ENCODE data around the gene TEAD1. TPM values are rescaled to one million over a fixed set of nuclear protein-coding genes. Genes with fewer than 3 reads are reported as not detected.
A peak's percentile ranks its signal among the peaks of the same experiment; 100 is the strongest.

The TEAD1 gene
- total RNA-seq, 2 donors from 2014 or later: 76.4 to 94.4 TPM

DNA sequence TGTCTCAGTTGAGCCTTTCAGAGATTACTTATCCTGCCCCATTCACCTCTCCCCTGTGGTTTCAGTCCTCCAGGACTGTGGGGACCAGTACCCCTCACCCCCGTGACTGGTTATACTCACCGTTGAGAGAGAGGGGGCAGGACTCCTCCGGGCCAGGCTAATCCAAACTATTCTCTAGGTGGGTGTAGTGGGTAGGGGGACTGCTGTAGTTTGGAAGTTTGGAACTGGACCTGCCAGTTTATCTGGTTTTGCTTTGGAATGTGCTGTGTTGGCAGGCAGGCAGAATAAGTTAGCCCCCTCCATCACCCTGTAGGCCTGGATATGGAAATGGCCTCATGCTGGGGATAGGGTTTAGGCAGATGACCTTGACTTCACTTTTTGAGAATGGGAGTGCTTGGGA lies 13.5 kb downstream of the TEAD1 start:
- TF ChIP-seq, protein P1, sequence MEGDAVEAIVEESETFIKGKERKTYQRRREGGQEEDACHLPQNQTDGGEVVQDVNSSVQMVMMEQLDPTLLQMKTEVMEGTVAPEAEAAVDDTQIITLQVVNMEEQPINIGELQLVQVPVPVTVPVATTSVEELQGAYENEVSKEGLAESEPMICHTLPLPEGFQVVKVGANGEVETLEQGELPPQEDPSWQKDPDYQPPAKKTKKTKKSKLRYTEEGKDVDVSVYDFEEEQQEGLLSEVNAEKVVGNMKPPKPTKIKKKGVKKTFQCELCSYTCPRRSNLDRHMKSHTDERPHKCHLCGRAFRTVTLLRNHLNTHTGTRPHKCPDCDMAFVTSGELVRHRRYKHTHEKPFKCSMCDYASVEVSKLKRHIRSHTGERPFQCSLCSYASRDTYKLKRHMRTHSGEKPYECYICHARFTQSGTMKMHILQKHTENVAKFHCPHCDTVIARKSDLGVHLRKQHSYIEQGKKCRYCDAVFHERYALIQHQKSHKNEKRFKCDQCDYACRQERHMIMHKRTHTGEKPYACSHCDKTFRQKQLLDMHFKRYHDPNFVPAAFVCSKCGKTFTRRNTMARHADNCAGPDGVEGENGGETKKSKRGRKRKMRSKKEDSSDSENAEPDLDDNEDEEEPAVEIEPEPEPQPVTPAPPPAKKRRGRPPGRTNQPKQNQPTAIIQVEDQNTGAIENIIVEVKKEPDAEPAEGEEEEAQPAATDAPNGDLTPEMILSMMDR (conservative IDR thresholded peaks at IDR 0.05): peak; percentile 19
- no peaks in the 10 kb centered on the region for H3K27me3 ChIP-seq (ENCODE audit: control insufficient read depth, insufficient read depth, low read length, poor library complexity, severe bottlenecking)
- no peaks in the 10 kb centered on the region for H3K9me3 ChIP-seq (ENCODE audit: control insufficient read depth, low read length)
- Mint-ChIP-seq H3K9me3 (no peaks in the 10 kb centered on the region), H3K27ac (no peak overlapping the region), H3K4me1 (peaks cover 74% of the 10 kb centered on the region), H3K4me3 (no peak overlapping the region), H3K36me3 (ENCODE audit: low read depth) (peaks cover 7% of the 10 kb centered on the region), H3K27me3 (ENCODE audit: insufficient read depth) (no peaks in the 10 kb centered on the region)
- WGBS, 2 experiments (ENCODE audit: insufficient coverage in 1 of 2, insufficient read length in 1 of 2): 43 to 58% methylated on average over 2 to 3 of the region's 3 CpGs
- H3K4me1 ChIP-seq (ENCODE audit: control insufficient read depth, insufficient read depth, low read length): peaks cover 18% of the 10 kb centered on the region
- peak; percentile 88 for DNase-seq
- peaks cover under 1% of the 10 kb centered on the region for H3K36me3 ChIP-seq (ENCODE audit: control insufficient read depth, insufficient read depth, low read length)
- H3K27ac ChIP-seq (ENCODE audit: low read depth, low read length): no peak overlapping the region
- H3K4me3 ChIP-seq (ENCODE audit: low read length): no peak overlapping the region
- H3K9ac ChIP-seq (ENCODE audit: extremely low read depth, low read length, poor library complexity, severe bottlenecking): no peak overlapping the region

GRCh38 chr11:12689029-12689755 lies 15.0 kb downstream of the TEAD1 start:
- Mint-ChIP-seq H3K9me3 (no peaks in the 10 kb centered on the region), H3K27ac (no peak overlapping the region), H3K4me1 (peaks cover 76% of the 10 kb centered on the region), H3K36me3 (ENCODE audit: low read depth) (peaks cover 3% of the 10 kb centered on the region), H3K27me3 (ENCODE audit: insufficient read depth) (no peaks in the 10 kb centered on the region), H3K4me3 (no peak overlapping the region)
- 96 to 100% methylated on average over 2 to 3 of the region's 3 CpGs for whole genome bisulfite sequencing, 2 experiments (ENCODE audit: insufficient coverage in 1 of 2, insufficient read length in 1 of 2)
- DNase-seq: no peak
- Histone ChIP-seq H3K4me3 (ENCODE audit: low read length) (no peak overlapping the region), H3K9me3 (ENCODE audit: control insufficient read depth, low read length) (no peaks in the 10 kb centered on the region), H3K9ac (ENCODE audit: extremely low read depth, low read length, poor library complexity, severe bottlenecking) (no peak overlapping the region), H3K27me3 (ENCODE audit: control insufficient read depth, insufficient read depth, low read length, poor library complexity, severe bottlenecking) (no peaks in the 10 kb centered on the region), H3K27ac (ENCODE audit: low read depth, low read length) (no peak overlapping the region), H3K4me1 (ENCODE audit: control insufficient read depth, insufficient read depth, low read length) (peaks cover 32% of the 10 kb centered on the region), H3K36me3 (ENCODE audit: control insufficient read depth, insufficient read depth, low read length) (no peaks in the 10 kb centered on the region)
- TF ChIP-seq, protein P1 (conservative IDR thresholded peaks at IDR 0.05): no peak

- 94 to 97% methylated on average over 5 to 8 of the region's 8 CpGs for WGBS, 2 experiments (ENCODE audit: insufficient coverage in 1 of 2, insufficient read length in 1 of 2)
These were observed 16.4 kb downstream of the TEAD1 start for GRCh38 chr11:12690663-12691062.

More at GRCh38 chr11:12690663-12691062, 16.4 kb downstream of the TEAD1 start:
- DNase-seq: no peak
- Histone ChIP-seq H3K27me3 (ENCODE audit: control insufficient read depth, insufficient read depth, low read length, poor library complexity, severe bottlenecking) (no peaks in the 10 kb centered on the region), H3K4me3 (ENCODE audit: low read length) (no peak overlapping the region), H3K27ac (ENCODE audit: low read depth, low read length) (no peak overlapping the region), H3K36me3 (ENCODE audit: control insufficient read depth, insufficient read depth, low read length) (no peaks in the 10 kb centered on the region), H3K9ac (ENCODE audit: extremely low read depth, low read length, poor library complexity, severe bottlenecking) (no peak overlapping the region), H3K9me3 (ENCODE audit: control insufficient read depth, low read length) (no peaks in the 10 kb centered on the region), H3K4me1 (ENCODE audit: control insufficient read depth, insufficient read depth, low read length) (peaks cover 36% of the 10 kb centered on the region)
- TF ChIP-seq, protein P1 (conservative IDR thresholded peaks at IDR 0.05): no peak
- no peaks in the 10 kb centered on the region for H3K9me3 Mint-ChIP-seq
- peaks cover 76% of the 10 kb centered on the region for H3K4me1 Mint-ChIP-seq
- no peak overlapping the region for H3K4me3 Mint-ChIP-seq
- H3K36me3 Mint-ChIP-seq (ENCODE audit: low read depth): no peaks in the 10 kb centered on the region
- no peak overlapping the region for H3K27ac Mint-ChIP-seq
- H3K27me3 Mint-ChIP-seq (ENCODE audit: insufficient read depth): no peaks in the 10 kb centered on the region
